Stimulated activated naive CD8-positive, alpha-beta T cell treated with anti-CD3 and anti-CD28 coated beads, Interleukin-15, amount 100 ng/mL, for 72 hours (primary cell): ENCODE results near the gene LYZL2.
A peak's percentile ranks its signal among the peaks of the same experiment; 100 is the strongest.
"Not testable (repeated sequence)": the region's sequence is repeated elsewhere in the genome, so short reads cannot be mapped to it uniquely, and the experiment has no call there.

Source experiments
- ATAC-seq: fragments of 150-1000 bp; cut with Tn5 transposase; 2 replicates; pipeline ENCODE4 v1.10.0; 2021; ENCODE audit warnings: mild to moderate bottlenecking, moderate library complexity
- DNase-seq, 2 donors: peaks; one replicate each; pipeline ENCODE4 v3.0.0; 2021 to 2022
- H3K27ac Mint-ChIP-seq, 2 donors: one replicate each; pipeline ENCODE4 v1.8.0; 2022; ENCODE audit warnings: mild to moderate bottlenecking in 2 of 2, mixed read lengths in 2 of 2, moderate library complexity in 2 of 2
- H3K27me3 Mint-ChIP-seq: one replicate; pipeline ENCODE4 v1.8.0; 2022; ENCODE audit warnings: mixed read lengths
- H3K4me1 Mint-ChIP-seq: one replicate; pipeline ENCODE4 v1.8.0; 2022; ENCODE audit warnings: mild to moderate bottlenecking, mixed read lengths
- H3K4me3 Mint-ChIP-seq, 2 donors: one replicate each; pipeline ENCODE4 v1.8.0; 2022; ENCODE audit warnings: mild to moderate bottlenecking in 2 of 2, mixed read lengths in 2 of 2, moderate library complexity in 1 of 2
- H3K9me3 Mint-ChIP-seq, 2 donors: one replicate each; pipeline ENCODE4 v1.8.0; 2022; ENCODE audit warnings: mixed read lengths in 2 of 2

The LYZL2 gene

GRCh38 chr10:30629653-30630052, at the start of gene LYZL2:
Gene LYZL2 (minus strand): TSS chr10:30629753. CDS start chr10:30626915, 2,838 bp downstream.
- peaks cover 19% of the 10 kb centered on the region for H3K27me3 Mint-ChIP-seq
- no peaks in the 10 kb centered on the region for H3K9me3 Mint-ChIP-seq
- H3K27ac Mint-ChIP-seq = no peak within 1 kb of the TSS
- no peaks in the 10 kb centered on the region for H3K4me1 Mint-ChIP-seq
- DNase-seq (no peak), ATAC-seq (no peak)
- H3K4me3 Mint-ChIP-seq = no peak within 1 kb of the TSS

DNA sequence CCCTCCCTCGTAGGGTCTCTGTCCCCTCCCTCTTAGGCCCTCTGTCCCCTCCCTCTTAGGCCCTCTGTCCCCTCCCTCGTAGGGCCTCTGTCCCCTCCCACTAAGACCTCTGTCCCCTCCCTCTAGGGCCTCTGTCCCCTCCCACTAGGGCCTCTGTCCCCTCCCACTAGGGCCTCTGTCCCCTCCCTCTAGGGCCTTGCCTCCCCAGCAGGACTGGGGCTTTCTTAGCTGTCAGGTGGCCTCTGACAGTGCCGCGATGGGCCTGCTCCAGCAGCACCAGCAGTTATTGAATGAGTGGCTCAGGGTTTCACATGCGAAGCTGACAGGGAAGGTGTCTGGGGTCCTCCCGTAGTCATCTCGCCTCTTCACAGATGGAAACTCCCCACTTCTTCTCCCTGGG, 48.1 kb upstream of the LYZL2 start:
- Mint-ChIP-seq H3K9me3 (peaks cover 0 to 17% of the 10 kb centered on the region in 2 donors), H3K27me3 (peaks cover 27% of the 10 kb centered on the region)
- not testable (repeated sequence) for H3K27ac Mint-ChIP-seq, DNase-seq, H3K4me3 Mint-ChIP-seq, H3K4me1 Mint-ChIP-seq
- ATAC-seq = peak; percentile 55

GRCh38 chr10:30677146-30677545, 47.6 kb upstream of the LYZL2 start:
- H3K4me3 Mint-ChIP-seq, H3K4me1 Mint-ChIP-seq, ATAC-seq, H3K27ac Mint-ChIP-seq, DNase-seq: not testable (repeated sequence)
- peaks cover 0 to 17% of the 10 kb centered on the region in 2 donors for H3K9me3 Mint-ChIP-seq
- peaks cover 27% of the 10 kb centered on the region for H3K27me3 Mint-ChIP-seq

GRCh38 chr10:30675791-30676718, 46.5 kb upstream of the LYZL2 start:
- Mint-ChIP-seq H3K9me3 (peaks cover 0 to 17% of the 10 kb centered on the region in 2 donors), H3K27ac (no peak overlapping the region), H3K27me3 (peaks cover 19% of the 10 kb centered on the region), H3K4me3 (no peak overlapping the region), H3K4me1 (no peaks in the 10 kb centered on the region)
- no peak for DNase-seq
- no peak for ATAC-seq

GRCh38 chr10:30674796-30675195, 45.2 kb upstream of the LYZL2 start:
- Mint-ChIP-seq H3K27me3 (peaks cover 19% of the 10 kb centered on the region), H3K27ac (no peak overlapping the region), H3K4me3 (no peak overlapping the region), H3K9me3 (peaks cover 0 to 10% of the 10 kb centered on the region in 2 donors), H3K4me1 (no peaks in the 10 kb centered on the region)
- DNase-seq = no peak
- no peak for ATAC-seq

DNA sequence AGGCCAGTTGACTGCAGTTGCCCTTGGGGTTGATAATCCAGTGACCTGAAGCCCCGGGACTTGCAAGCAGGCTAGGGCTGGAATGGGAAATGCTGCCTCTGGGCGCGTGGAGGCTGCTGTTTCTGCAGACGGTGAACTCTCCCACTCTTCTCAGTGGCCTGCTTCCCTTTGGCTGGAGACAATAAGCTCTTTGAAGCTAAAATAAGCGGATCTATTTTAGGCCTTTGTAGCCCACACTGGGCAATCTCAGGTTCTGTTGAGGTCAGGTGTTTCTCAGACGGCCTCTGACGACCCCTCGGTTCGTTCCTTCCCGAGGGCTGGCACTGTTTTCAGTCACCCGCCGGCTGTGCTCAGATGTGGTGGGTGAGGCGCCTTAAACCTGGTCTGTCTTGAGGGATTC, 43.7 kb upstream of the LYZL2 start:
- not testable (repeated sequence) for DNase-seq, H3K9me3 Mint-ChIP-seq, H3K4me1 Mint-ChIP-seq, H3K27ac Mint-ChIP-seq, ATAC-seq, H3K4me3 Mint-ChIP-seq
- H3K27me3 Mint-ChIP-seq = peaks cover 19% of the 10 kb centered on the region

DNA sequence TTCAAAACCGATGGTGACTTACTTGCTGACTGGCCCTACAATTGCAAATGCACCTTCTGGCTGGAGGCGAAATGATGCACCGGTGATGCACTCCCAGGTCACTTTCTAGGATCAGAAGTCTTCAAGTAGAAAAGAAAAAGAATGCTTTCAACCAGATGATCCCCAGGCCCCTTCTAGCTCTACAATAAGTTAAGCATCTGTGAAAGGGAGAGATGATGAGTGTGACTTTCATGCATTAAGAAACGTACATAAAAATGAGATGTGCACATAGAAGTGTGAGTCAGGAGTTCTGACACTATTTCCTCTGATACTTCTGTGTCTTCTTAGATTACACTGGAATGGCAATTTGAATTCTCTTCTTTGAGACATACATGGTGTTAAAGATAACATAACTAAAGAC, 42.8 kb upstream of the LYZL2 start:
- not testable (repeated sequence) for ATAC-seq, H3K9me3 Mint-ChIP-seq, DNase-seq, H3K4me3 Mint-ChIP-seq, H3K27ac Mint-ChIP-seq, H3K4me1 Mint-ChIP-seq
- peaks cover 19% of the 10 kb centered on the region for H3K27me3 Mint-ChIP-seq

DNA sequence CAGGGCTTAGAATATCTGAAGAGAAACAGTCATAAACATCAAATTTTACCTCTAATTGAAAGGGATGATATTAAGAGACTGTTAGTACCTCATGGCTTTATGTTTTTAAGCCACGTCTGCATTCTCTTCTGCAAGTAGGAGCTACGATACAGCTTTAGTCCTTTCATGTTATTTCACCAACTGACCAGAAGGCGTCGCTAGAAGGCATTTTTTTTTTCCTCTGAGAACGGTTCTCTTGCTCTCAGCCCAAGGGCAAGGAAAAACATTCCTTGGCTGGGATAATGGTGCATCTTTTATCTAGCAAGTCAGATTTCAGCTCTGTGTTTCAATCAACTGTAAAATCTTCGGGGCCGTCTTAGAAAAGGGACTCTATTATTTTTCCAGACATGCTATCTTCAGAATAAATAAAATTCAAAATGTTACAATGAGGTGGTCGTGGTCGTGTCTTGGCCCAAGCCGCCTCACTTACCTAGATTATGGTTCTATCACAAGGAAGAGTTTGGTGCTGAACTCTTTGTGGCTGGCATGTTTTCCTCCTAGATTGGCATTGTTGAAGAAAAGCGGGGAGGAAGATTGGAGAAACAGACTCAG, 41.6 kb upstream of the LYZL2 start:
- Mint-ChIP-seq H3K4me1 (no peaks in the 10 kb centered on the region), H3K9me3 (no peaks in the 10 kb centered on the region), H3K4me3 (peak overlapping the region; percentile 55 to 72), H3K27ac (no peak overlapping the region), H3K27me3 (peaks cover 19% of the 10 kb centered on the region)
- DNase-seq (peak in 1 of 2 donors; percentile 24), ATAC-seq (no peak)

GRCh38 chr10:30667982-30668381, 38.4 kb upstream of the LYZL2 start:
- H3K27ac Mint-ChIP-seq, ATAC-seq: not testable (repeated sequence)

GRCh38 chr10:30663403-30663802, 33.9 kb upstream of the LYZL2 start:
- H3K27me3 Mint-ChIP-seq = peaks cover 43% of the 10 kb centered on the region
- not testable (repeated sequence) for DNase-seq, H3K4me3 Mint-ChIP-seq, H3K27ac Mint-ChIP-seq, H3K4me1 Mint-ChIP-seq, ATAC-seq, H3K9me3 Mint-ChIP-seq

More at GRCh38 chr10:30667982-30668381, 38.4 kb upstream of the LYZL2 start:
- not testable (repeated sequence) for DNase-seq, H3K9me3 Mint-ChIP-seq, H3K4me3 Mint-ChIP-seq, H3K4me1 Mint-ChIP-seq
- H3K27me3 Mint-ChIP-seq = peaks cover 32% of the 10 kb centered on the region

GRCh38 chr10:30662814-30663213, 33.3 kb upstream of the LYZL2 start:
- Mint-ChIP-seq H3K4me1 (peaks cover 7% of the 10 kb centered on the region), H3K27ac (no peak overlapping the region), H3K4me3 (no peak overlapping the region), H3K9me3 (no peaks in the 10 kb centered on the region), H3K27me3 (peaks cover 49% of the 10 kb centered on the region)
- ATAC-seq = no peak
- DNase-seq = no peak

DNA sequence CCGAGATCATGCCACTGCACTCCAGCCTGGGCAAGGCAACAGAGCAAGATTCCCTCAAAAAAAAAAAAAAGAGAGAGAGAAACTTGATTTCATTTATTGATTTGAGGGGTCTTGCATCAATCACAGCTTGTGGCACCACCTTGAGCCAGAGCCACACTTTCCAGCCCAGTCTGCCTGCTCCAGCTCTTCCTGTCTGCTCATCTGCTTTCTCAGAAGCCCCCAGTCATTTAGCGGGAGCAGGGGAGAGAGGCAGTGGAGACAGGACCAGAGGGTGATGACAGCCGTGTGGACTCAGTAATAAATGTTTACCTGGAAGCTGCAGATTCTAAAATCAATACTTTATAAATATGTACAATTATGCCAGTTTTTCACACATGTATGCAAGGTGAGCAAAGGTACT, 30.8 kb upstream of the LYZL2 start:
- H3K27me3 Mint-ChIP-seq = peaks cover 60% of the 10 kb centered on the region
- not testable (repeated sequence) for H3K9me3 Mint-ChIP-seq, H3K4me3 Mint-ChIP-seq, H3K27ac Mint-ChIP-seq, DNase-seq, H3K4me1 Mint-ChIP-seq, ATAC-seq

DNA sequence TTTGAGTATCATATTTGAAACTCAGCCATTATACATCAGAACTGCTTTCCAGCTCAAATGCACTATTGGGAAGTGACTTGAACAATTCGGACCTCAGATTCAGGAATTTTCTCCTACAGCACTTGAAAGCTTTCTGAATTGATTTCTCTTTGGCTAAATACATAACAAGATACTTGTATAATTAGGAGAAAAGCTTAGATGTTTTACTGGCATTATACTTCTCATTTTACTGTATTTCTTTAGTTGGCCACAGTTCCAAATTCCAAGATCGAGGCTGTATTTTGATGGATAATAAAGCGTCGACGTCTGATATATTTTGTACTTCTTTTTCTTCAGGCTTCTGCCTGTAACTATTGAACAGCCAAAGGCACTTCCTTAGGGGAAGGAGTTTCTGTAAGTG, 26.7 kb upstream of the LYZL2 start:
- Mint-ChIP-seq H3K27me3 (peaks cover 63% of the 10 kb centered on the region), H3K9me3 (no peaks in the 10 kb centered on the region), H3K4me3 (no peak overlapping the region), H3K4me1 (peaks cover 6% of the 10 kb centered on the region), H3K27ac (no peak overlapping the region)
- ATAC-seq (no peak), DNase-seq (no peak)

- ATAC-seq, H3K9me3 Mint-ChIP-seq, DNase-seq, H3K4me3 Mint-ChIP-seq, H3K4me1 Mint-ChIP-seq, H3K27ac Mint-ChIP-seq: not testable (repeated sequence)
- H3K27me3 Mint-ChIP-seq = peaks cover 51% of the 10 kb centered on the region
Measured at GRCh38 chr10:30655001-30655400, 25.4 kb upstream of the LYZL2 start.

DNA sequence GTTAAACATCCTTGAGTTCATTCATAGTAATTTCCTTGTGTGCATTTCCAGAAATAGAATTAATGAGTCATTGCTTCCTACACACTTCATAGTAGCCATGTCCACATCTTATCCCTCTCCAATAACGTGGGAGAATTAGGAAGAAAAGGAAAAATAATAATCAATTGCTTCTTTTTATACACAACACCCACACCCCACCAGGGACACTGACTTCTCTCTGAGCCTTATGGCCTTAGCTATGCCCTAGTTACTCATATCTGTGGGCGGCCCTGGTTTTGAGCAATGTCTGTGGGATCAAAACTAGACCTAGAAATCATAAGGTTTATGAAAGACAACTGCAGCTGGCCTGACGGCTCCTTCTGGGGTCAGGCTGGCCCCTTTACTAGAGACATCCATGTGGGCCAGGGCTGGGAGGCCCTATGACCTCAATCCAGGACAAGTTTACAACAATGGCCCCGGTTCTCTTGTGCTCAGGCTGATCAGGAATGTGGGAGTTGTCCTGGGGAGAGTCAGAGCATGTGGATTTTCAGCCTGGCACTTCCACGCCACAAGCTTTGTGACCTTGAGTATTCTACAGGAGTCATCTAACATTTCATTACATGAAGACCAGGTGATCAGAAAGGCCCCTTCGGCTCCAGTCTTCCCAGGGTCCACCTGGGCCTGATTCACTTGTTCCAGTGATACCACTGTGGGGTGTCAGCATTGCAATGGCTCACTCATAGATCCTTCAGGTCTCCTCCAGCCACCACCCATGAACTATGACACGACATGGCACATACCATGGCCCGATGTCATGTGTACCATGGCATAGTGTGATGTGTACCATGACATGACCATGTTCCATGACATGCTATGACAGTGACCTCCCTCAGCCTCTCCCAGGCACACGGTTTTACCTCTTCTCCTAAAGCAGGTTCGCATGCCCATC, 22.2 kb upstream of the LYZL2 start:
- not testable (repeated sequence) for H3K27ac Mint-ChIP-seq, H3K9me3 Mint-ChIP-seq, H3K4me3 Mint-ChIP-seq, DNase-seq
- peak; percentile 53 for ATAC-seq
- Mint-ChIP-seq H3K27me3 (peaks cover 45% of the 10 kb centered on the region), H3K4me1 (peaks cover 15% of the 10 kb centered on the region)
